ENCODE results near the gene NLRP3. TPM values are rescaled to one million over a fixed set of nuclear protein-coding genes. Genes with fewer than 3 reads are reported as not detected.
"Not testable (repeated sequence)": the region's sequence is repeated elsewhere in the genome, so short reads cannot be mapped to it uniquely, and the experiment has no call there.

The NLRP3 gene
- total RNA-seq, 1 donor from 2014 or later, result 1.2 TPM

GRCh38 chr1:247453245-247453644 is 37.3 kb downstream of the NLRP3 start:
- DNase-seq (ENCODE audit: missing footprints) (no peak), ATAC-seq (no peak)
- intact Hi-C loops (cut with DNase I), result no loop called here

GRCh38 chr1:247453997-247454396 is 38.0 kb downstream of the NLRP3 start:
- ATAC-seq (no peak), DNase-seq (ENCODE audit: missing footprints) (no peak)
- intact Hi-C loops (cut with DNase I), result no loop called here

GRCh38 chr1:247456021-247456420 is 40.0 kb downstream of the NLRP3 start:
- ATAC-seq (no peak), DNase-seq (ENCODE audit: missing footprints) (no peak)
- intact Hi-C loops (cut with DNase I), result no loop called here

GRCh38 chr1:247456914-247457639 is 41.1 kb downstream of the NLRP3 start:
- DNase-seq (ENCODE audit: missing footprints) (no peak), ATAC-seq (no peak)
- intact Hi-C loops (cut with DNase I), result no loop called here

- DNase-seq (ENCODE audit: missing footprints) (no peak), ATAC-seq (no peak)
Observed at GRCh38 chr1:247459507-247459906, 43.5 kb downstream of the NLRP3 start.

GRCh38 chr1:247465796-247466195 is 49.8 kb downstream of the NLRP3 start:
- no peak for ATAC-seq
- no peak for DNase-seq (ENCODE audit: missing footprints)
- intact Hi-C loops (cut with DNase I), result no loop called here

More at GRCh38 chr1:247459507-247459906, 43.5 kb downstream of the NLRP3 start:
- intact Hi-C loops (cut with DNase I), result no loop called here

GRCh38 chr1:247467129-247467528 is 51.2 kb downstream of the NLRP3 start:
- no peak for DNase-seq (ENCODE audit: missing footprints)
- no peak for ATAC-seq
- intact Hi-C loops (cut with DNase I), result no loop called here

- DNase-seq (ENCODE audit: missing footprints) (no peak), ATAC-seq (no peak)
- intact Hi-C loops (cut with DNase I), result no loop called here
Observed at GRCh38 chr1:247468481-247469140, 52.6 kb downstream of the NLRP3 start.

GRCh38 chr1:247469141-247469535 is 53.2 kb downstream of the NLRP3 start:
- no peak for DNase-seq (ENCODE audit: missing footprints)
- intact Hi-C loops (cut with DNase I), result no loop called here

GRCh38 chr1:247470942-247471429 is 55.0 kb downstream of the NLRP3 start:
- ATAC-seq; intact Hi-C loops (cut with DNase I); DNase-seq (ENCODE audit: missing footprints): not testable (repeated sequence)

More at GRCh38 chr1:247469141-247469535, 53.2 kb downstream of the NLRP3 start:
- ATAC-seq, result no peak

- intact Hi-C loops (cut with DNase I), result no loop called here
- DNase-seq (ENCODE audit: missing footprints), result no peak
- no peak for ATAC-seq
Observed at GRCh38 chr1:247471445-247472016, 55.6 kb downstream of the NLRP3 start.

- intact Hi-C loops (cut with DNase I), result no loop called here
- ATAC-seq (no peak), DNase-seq (ENCODE audit: missing footprints) (no peak)
Observed at GRCh38 chr1:247472035-247472434, 56.1 kb downstream of the NLRP3 start.

GRCh38 chr1:247474367-247474766 is 58.4 kb downstream of the NLRP3 start:
- intact Hi-C loops (cut with DNase I), result no loop called here
- DNase-seq (ENCODE audit: missing footprints) (no peak), ATAC-seq (no peak)

GRCh38 chr1:247475793-247476192 is 59.8 kb downstream of the NLRP3 start:
- intact Hi-C loops (cut with DNase I), result no loop called here
- ATAC-seq (no peak), DNase-seq (ENCODE audit: missing footprints) (no peak)

- DNase-seq (ENCODE audit: missing footprints); ATAC-seq; intact Hi-C loops (cut with DNase I): not testable (repeated sequence)
Observed at GRCh38 chr1:247476328-247477058, 60.5 kb downstream of the NLRP3 start.

GRCh38 chr1:247482747-247483146 is 66.8 kb downstream of the NLRP3 start:
- intact Hi-C loops (cut with DNase I), result no loop called here
- ATAC-seq (no peak), DNase-seq (ENCODE audit: missing footprints) (no peak)

- DNase-seq (ENCODE audit: missing footprints) (no peak), ATAC-seq (no peak)
- intact Hi-C loops (cut with DNase I), result loop anchor here (2.0 kb wide), 1 partner anchor 96 kb away; no protein-coding TSS in a partner anchor
Observed at GRCh38 chr1:247487057-247487456, 71.1 kb downstream of the NLRP3 start.

- DNase-seq (ENCODE audit: missing footprints) (no peak), ATAC-seq (no peak)
- intact Hi-C loops (cut with DNase I), result no loop called here
Observed at GRCh38 chr1:247491328-247491727, 75.4 kb downstream of the NLRP3 start.

GRCh38 chr1:247493106-247493505 is 77.1 kb downstream of the NLRP3 start:
- DNase-seq (ENCODE audit: missing footprints) (no peak), ATAC-seq (no peak)
- intact Hi-C loops (cut with DNase I), result no loop called here

Measured in Right ventricle myocardium inferior (tissue), 1 donor.